MM.1S (cell line): ENCODE data around the gene PTPRK.

Experiments used
- EZH2 ChIP-seq: fragments of 300-600 bp; sonication (generic); optimal IDR thresholded peaks from 2 replicates; pipeline ENCODE3; 2017; ENCODE audit warnings: low read depth, mild to moderate bottlenecking, antibody characterized with exemption, low read length, mixed read lengths
- EZH2phosphoT487 ChIP-seq: fragments of 300-600 bp; sonication (generic); IDR thresholded peaks from 2 replicates; pipeline ENCODE4 v1.6.1; 2018; ENCODE audit warnings: antibody characterized with exemption, low read length
- TF ChIP-seq, protein P1 (sequence below): fragments of 300-600 bp; sonication (generic); IDR thresholded peaks from 2 replicates; pipeline ENCODE4 v1.5.1; 2016; ENCODE audit warnings: antibody characterized with exemption, low read length, mixed read lengths

DNA sequence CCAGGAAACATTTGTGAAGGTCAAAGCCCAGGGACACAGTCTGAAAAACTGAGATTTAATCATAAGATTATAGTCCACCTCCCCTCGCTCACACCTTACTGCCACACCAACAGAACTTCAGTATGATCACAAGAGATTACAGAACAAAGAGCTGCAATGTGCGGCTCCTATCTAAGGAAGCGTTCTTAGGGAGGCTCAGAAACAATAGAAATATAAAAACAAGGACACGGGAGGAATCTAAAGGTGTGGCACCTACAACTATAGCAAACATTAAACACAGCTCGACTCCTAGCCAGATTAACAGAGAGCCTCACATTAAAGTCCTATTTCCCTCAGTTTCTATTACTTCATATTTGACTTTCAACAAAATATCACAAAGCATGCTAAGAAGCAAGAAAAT is 579.2 kb downstream of the PTPRK start:
- no peak for TF ChIP-seq EZH2phosphoT487
- no peak for TF ChIP-seq EZH2
- TF ChIP-seq, protein P1, sequence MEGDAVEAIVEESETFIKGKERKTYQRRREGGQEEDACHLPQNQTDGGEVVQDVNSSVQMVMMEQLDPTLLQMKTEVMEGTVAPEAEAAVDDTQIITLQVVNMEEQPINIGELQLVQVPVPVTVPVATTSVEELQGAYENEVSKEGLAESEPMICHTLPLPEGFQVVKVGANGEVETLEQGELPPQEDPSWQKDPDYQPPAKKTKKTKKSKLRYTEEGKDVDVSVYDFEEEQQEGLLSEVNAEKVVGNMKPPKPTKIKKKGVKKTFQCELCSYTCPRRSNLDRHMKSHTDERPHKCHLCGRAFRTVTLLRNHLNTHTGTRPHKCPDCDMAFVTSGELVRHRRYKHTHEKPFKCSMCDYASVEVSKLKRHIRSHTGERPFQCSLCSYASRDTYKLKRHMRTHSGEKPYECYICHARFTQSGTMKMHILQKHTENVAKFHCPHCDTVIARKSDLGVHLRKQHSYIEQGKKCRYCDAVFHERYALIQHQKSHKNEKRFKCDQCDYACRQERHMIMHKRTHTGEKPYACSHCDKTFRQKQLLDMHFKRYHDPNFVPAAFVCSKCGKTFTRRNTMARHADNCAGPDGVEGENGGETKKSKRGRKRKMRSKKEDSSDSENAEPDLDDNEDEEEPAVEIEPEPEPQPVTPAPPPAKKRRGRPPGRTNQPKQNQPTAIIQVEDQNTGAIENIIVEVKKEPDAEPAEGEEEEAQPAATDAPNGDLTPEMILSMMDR: no peak
